Transverse colon (tissue), 4 donors: ENCODE results near the gene LSAMP.

Experiments used
- CTCF ChIP-seq, 5 experiments: fragments of 200-600 bp in 3 of 5; fragments of 450-650 bp in 2 of 5; sonication (generic) in 3 of 5; IDR thresholded peaks; 1 replicate in 2 of 5; 2 replicates in 3 of 5; pipeline ENCODE4 v1.5.1; 2016 to 2017; ENCODE audit warnings: antibody characterized with exemption in 5 of 5, inconsistent platforms in 3 of 5, mild to moderate bottlenecking in 2 of 5, moderate library complexity in 1 of 5
- EP300 ChIP-seq: sonication (generic); formaldehyde crosslinking; IDR thresholded peaks from one replicate; pipeline ENCODE4 v1.6.1; 2017; ENCODE audit warnings: antibody characterized with exemption, low read depth
- POLR2A ChIP-seq: fragments of 450-650 bp; IDR thresholded peaks from one replicate; pipeline ENCODE4 v1.6.1; 2016; ENCODE audit warnings: antibody characterized with exemption, mild to moderate bottlenecking, moderate library complexity
- POLR2AphosphoS5 ChIP-seq, 3 donors: sonication (generic); formaldehyde crosslinking; IDR thresholded peaks; one replicate each; pipeline ENCODE4 v1.6.1; 2016; ENCODE audit warnings: antibody characterized with exemption in 3 of 3

GRCh38 chr3:116038968-116039650 is 406.2 kb downstream of the LSAMP start:
- TF ChIP-seq CTCF (IDR thresholded peaks at IDR 0.05) = no peak
- TF ChIP-seq POLR2AphosphoS5 (IDR thresholded peaks at IDR 0.05) = no peak
- TF ChIP-seq POLR2A = no peak
- no peak for TF ChIP-seq EP300
